LNCaP clone FGC (cell line): Measurements from ENCODE around the gene WFIKKN1.

ENCODE experiments used
- DNase-seq: peaks from one replicate; pipeline ENCODE4 v3.0.0-alpha.2; 2011; ENCODE audit warnings: low read depth
- H3K4me3 ChIP-seq: 2 replicates; pipeline ENCODE4 v1.5.1; 2011; ENCODE audit warnings: mild to moderate bottlenecking, low read depth, low read length, control low read depth
- CTCF ChIP-seq: IDR thresholded peaks from 2 replicates; pipeline ENCODE4 v1.5.1; 2012; ENCODE audit warnings: mild to moderate bottlenecking; ENCODE audit not compliant: control insufficient read depth, insufficient read depth; ENCODE audit errors: extremely low read depth

The WFIKKN1 gene

GRCh38 chr16:586047-586644 is 44.6 kb upstream of the WFIKKN1 start:
- H3K4me3 ChIP-seq: no peak overlapping the region
- TF ChIP-seq CTCF: no peak
- no peak for DNase-seq

GRCh38 chr16:586645-587590 is 43.9 kb upstream of the WFIKKN1 start:
- H3K4me3 ChIP-seq: peak overlapping the region; percentile 89
- TF ChIP-seq CTCF: no peak
- no peak for DNase-seq

GRCh38 chr16:588639-588888 is 42.2 kb upstream of the WFIKKN1 start:
- peak overlapping the region; percentile 89 for H3K4me3 ChIP-seq
- no peak for TF ChIP-seq CTCF
- DNase-seq: no peak

- DNase-seq: peak; percentile 82
- no peak for TF ChIP-seq CTCF
- H3K4me3 ChIP-seq: peak overlapping the region; percentile 89
These were observed 41.7 kb upstream of the WFIKKN1 start for GRCh38 chr16:588889-589657.

- TF ChIP-seq CTCF: peak; percentile 23; the same call in 1 of the 2 replicates
- DNase-seq: peak; percentile 92
- H3K4me3 ChIP-seq: peak within 1 kb of the TSS; percentile 89
These were observed 41.1 kb upstream of the WFIKKN1 start, which contains the start of gene RAB40C for GRCh38 chr16:589658-590187. RAB40C (plus strand) TSS chr16:590066; CDS start chr16:590292, 226 bp downstream.

GRCh38 chr16:590188-590814 is 40.5 kb upstream of the WFIKKN1 start:
- H3K4me3 ChIP-seq: peak overlapping the region; percentile 64
- no peak for DNase-seq
- no peak for TF ChIP-seq CTCF
